Measurements from ENCODE around the gene DTYMK.

Gene DTYMK

GRCh38 chr2:241645915-241646645 is 40.5 kb downstream of the DTYMK start:
- no peak for DNase-seq

GRCh38 chr2:241645056-241645914 is 41.3 kb downstream of the DTYMK start:
- DNase-seq, result no peak

- DNase-seq, result no peak
These were observed 45.0 kb downstream of the DTYMK start for GRCh38 chr2:241641631-241642030.

GRCh38 chr2:241640165-241640795 is 46.3 kb downstream of the DTYMK start:
- no peak for DNase-seq

GRCh38 chr2:241639385-241639784 is 47.2 kb downstream of the DTYMK start:
- no peak for DNase-seq

GRCh38 chr2:241638940-241639339 is 47.7 kb downstream of the DTYMK start:
- no peak for DNase-seq

GRCh38 chr2:241637795-241638660 is 48.6 kb downstream of the DTYMK start:
- peak; percentile 33 for DNase-seq

GRCh38 chr2:241637018-241637794 is 49.4 kb downstream of the DTYMK start, which contains the start of the genes ATG4B and THAP4:
Gene ATG4B (plus strand): TSS chr2:241637693. CDS start chr2:241637715, 22 bp downstream.
Gene THAP4 (minus strand): TSS chr2:241637158. CDS start chr2:241637017, 141 bp downstream.
- DNase-seq, result peak; percentile 66

GRCh38 chr2:241636182-241637017 is 50.2 kb downstream of the DTYMK start:
- DNase-seq, result peak; percentile 12

- DNase-seq, result no peak
These were observed 50.9 kb downstream of the DTYMK start for GRCh38 chr2:241635756-241636155.

- DNase-seq, result no peak
These were observed 53.1 kb downstream of the DTYMK start for GRCh38 chr2:241633561-241633960.

GRCh38 chr2:241632478-241633325 is 53.9 kb downstream of the DTYMK start:
- DNase-seq, result no peak

- DNase-seq, result no peak
These were observed 56.7 kb downstream of the DTYMK start for GRCh38 chr2:241629762-241630435.

GRCh38 chr2:241627675-241628074 is 58.9 kb downstream of the DTYMK start:
- no peak for DNase-seq
